WTC11 (cell line): Measurements from ENCODE around the gene M1AP.

Experiments used
- ESRRA ChIP-seq: sonication (generic); formaldehyde crosslinking; IDR thresholded peaks from 2 replicates; pipeline ENCODE4 v1.8.1; 2022; ENCODE audit warnings: mild to moderate bottlenecking, missing genetic modification reagents, borderline replicate concordance
- IRF2 ChIP-seq: sonication (generic); formaldehyde crosslinking; IDR thresholded peaks from 2 replicates; pipeline ENCODE4 v1.8.0; 2022; ENCODE audit warnings: low read depth, missing genetic modification reagents, borderline replicate concordance
- MXD4 ChIP-seq: fragments of 250-450 bp; sonication (Bioruptor Pico); IDR thresholded peaks from 2 replicates; pipeline ENCODE4 v1.8.0; 2021; ENCODE audit warnings: mild to moderate bottlenecking, moderate library complexity, borderline replicate concordance
- NFYB ChIP-seq: sonication (generic); formaldehyde crosslinking; conservative IDR thresholded peaks from 2 replicates; pipeline ENCODE4 v1.8.0; 2022; ENCODE audit warnings: low read depth, missing genetic modification reagents
- NR3C1 ChIP-seq: sonication (generic); formaldehyde crosslinking; conservative IDR thresholded peaks from 2 replicates; pipeline ENCODE4 v1.8.1; 2023; ENCODE audit warnings: low read depth, mild to moderate bottlenecking, missing genetic modification reagents
- ZNF232 ChIP-seq: sonication (generic); formaldehyde crosslinking; IDR thresholded peaks from 2 replicates; pipeline ENCODE4 v1.8.0; 2022; ENCODE audit warnings: mild to moderate bottlenecking, missing genetic modification reagents
- ZNF263 ChIP-seq: sonication (generic); formaldehyde crosslinking; IDR thresholded peaks from 2 replicates; pipeline ENCODE4 v1.8.1; 2022; ENCODE audit warnings: low read depth, mild to moderate bottlenecking, moderate library complexity, missing genetic modification reagents
- ZNF416 ChIP-seq: fragments of 250-450 bp; sonication (Bioruptor Pico); IDR thresholded peaks from 2 replicates; pipeline ENCODE4 v1.9.0; 2021; ENCODE audit warnings: mild to moderate bottlenecking, inconsistent platforms
- TF ChIP-seq, protein P1 (sequence below): fragments of 200-600 bp; IDR thresholded peaks from 2 replicates; pipeline ENCODE4 v1.8.0; 2022; ENCODE audit warnings: antibody characterized with exemption
- TF ChIP-seq, protein P2 (sequence below): sonication (generic); formaldehyde crosslinking; IDR thresholded peaks from 2 replicates; pipeline ENCODE4 v1.8.1; 2023; ENCODE audit warnings: mild to moderate bottlenecking, missing genetic modification reagents, moderate library complexity
- TF ChIP-seq, protein P3 (sequence below): sonication (generic); formaldehyde crosslinking; IDR thresholded peaks from 2 replicates; pipeline ENCODE4 v1.8.1; 2022; ENCODE audit warnings: mild to moderate bottlenecking, missing genetic modification reagents, moderate library complexity, borderline replicate concordance

DNA sequence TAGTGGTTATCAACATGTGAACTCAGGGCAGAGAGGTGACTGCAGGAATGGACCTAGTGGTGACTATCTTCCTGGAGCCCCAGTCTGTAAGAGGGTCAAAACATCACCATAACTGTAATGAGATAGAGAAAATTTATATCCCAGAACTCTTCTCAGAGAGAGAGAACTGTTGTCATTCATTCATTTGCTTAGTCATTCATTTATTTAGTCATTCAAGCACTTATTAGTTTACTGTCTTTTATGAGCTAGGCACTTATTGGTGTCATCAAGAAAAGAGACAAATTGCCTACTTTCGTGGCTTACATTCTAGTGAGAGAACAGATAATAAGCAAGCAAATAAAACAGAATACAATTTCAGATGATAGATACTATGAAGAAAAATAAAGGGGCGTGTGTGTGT lies 59.5 kb downstream of the M1AP start:
- no peak for TF ChIP-seq ZNF232 (CRISPR knock-in tag)
- no peak for TF ChIP-seq ESRRA
- TF ChIP-seq, protein P1, sequence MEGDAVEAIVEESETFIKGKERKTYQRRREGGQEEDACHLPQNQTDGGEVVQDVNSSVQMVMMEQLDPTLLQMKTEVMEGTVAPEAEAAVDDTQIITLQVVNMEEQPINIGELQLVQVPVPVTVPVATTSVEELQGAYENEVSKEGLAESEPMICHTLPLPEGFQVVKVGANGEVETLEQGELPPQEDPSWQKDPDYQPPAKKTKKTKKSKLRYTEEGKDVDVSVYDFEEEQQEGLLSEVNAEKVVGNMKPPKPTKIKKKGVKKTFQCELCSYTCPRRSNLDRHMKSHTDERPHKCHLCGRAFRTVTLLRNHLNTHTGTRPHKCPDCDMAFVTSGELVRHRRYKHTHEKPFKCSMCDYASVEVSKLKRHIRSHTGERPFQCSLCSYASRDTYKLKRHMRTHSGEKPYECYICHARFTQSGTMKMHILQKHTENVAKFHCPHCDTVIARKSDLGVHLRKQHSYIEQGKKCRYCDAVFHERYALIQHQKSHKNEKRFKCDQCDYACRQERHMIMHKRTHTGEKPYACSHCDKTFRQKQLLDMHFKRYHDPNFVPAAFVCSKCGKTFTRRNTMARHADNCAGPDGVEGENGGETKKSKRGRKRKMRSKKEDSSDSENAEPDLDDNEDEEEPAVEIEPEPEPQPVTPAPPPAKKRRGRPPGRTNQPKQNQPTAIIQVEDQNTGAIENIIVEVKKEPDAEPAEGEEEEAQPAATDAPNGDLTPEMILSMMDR: no peak
- TF ChIP-seq, protein P2, sequence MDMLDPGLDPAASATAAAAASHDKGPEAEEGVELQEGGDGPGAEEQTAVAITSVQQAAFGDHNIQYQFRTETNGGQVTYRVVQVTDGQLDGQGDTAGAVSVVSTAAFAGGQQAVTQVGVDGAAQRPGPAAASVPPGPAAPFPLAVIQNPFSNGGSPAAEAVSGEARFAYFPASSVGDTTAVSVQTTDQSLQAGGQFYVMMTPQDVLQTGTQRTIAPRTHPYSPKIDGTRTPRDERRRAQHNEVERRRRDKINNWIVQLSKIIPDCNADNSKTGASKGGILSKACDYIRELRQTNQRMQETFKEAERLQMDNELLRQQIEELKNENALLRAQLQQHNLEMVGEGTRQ (CRISPR knock-in tag): no peak
- no peak for TF ChIP-seq ZNF416
- no peak for TF ChIP-seq NR3C1 (CRISPR knock-in tag)
- TF ChIP-seq, protein P3, sequence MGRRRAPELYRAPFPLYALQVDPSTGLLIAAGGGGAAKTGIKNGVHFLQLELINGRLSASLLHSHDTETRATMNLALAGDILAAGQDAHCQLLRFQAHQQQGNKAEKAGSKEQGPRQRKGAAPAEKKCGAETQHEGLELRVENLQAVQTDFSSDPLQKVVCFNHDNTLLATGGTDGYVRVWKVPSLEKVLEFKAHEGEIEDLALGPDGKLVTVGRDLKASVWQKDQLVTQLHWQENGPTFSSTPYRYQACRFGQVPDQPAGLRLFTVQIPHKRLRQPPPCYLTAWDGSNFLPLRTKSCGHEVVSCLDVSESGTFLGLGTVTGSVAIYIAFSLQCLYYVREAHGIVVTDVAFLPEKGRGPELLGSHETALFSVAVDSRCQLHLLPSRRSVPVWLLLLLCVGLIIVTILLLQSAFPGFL (CRISPR knock-in tag): no peak
- TF ChIP-seq MXD4 (CRISPR knock-in tag): no peak
- TF ChIP-seq IRF2 (CRISPR knock-in tag): no peak
- no peak for TF ChIP-seq NFYB (CRISPR knock-in tag)
- no peak for TF ChIP-seq ZNF263 (CRISPR knock-in tag)
